Small intestine (tissue), 7 donors: ENCODE results near the gene PRKN. TPM values are rescaled to one million over a fixed set of nuclear protein-coding genes. Genes with fewer than 3 reads are reported as not detected.

ENCODE experiments used
- DNase-seq, 2 donors: peaks; one replicate each; pipeline versions ENCODE4 v3.0.0 to v3.0.0-alpha.2; 2013
- FAIRE-seq: peaks from 2 replicates; lab custom pipeline; 2012; peaks lifted over from hg19 to GRCh38; lab: Jason Lieb, UNC
- H3K27ac ChIP-seq, 3 donors: one replicate each; pipeline ENCODE4 v1.5.1; 2013; ENCODE audit warnings: low read length in 2 of 3, mild to moderate bottlenecking in 2 of 3, control low read depth in 1 of 3, inconsistent platforms in 1 of 3, low read depth in 1 of 3, moderate library complexity in 1 of 3
- H3K27me3 ChIP-seq, 3 donors: one replicate each; pipeline ENCODE4 v1.6.1; 2013; ENCODE audit warnings: low read length in 3 of 3, inconsistent platforms in 1 of 3; ENCODE audit not compliant: control insufficient read depth in 3 of 3, insufficient read depth in 3 of 3
- H3K36me3 ChIP-seq, 3 donors: one replicate each; pipeline ENCODE4 v1.6.1; 2013; ENCODE audit warnings: low read length in 3 of 3, inconsistent platforms in 1 of 3, low read depth in 1 of 3, mild to moderate bottlenecking in 1 of 3, moderate library complexity in 1 of 3; ENCODE audit not compliant: control insufficient read depth in 3 of 3, insufficient read depth in 2 of 3
- H3K4me1 ChIP-seq, 3 donors: one replicate each; pipeline ENCODE4 v1.6.1; 2013; ENCODE audit warnings: low read length in 2 of 3, inconsistent platforms in 1 of 3, low read depth in 1 of 3, mild to moderate bottlenecking in 1 of 3, moderate library complexity in 1 of 3; ENCODE audit not compliant: control insufficient read depth in 3 of 3, insufficient read depth in 2 of 3
- H3K4me3 ChIP-seq, 3 donors: one replicate each; pipeline ENCODE4 v1.5.1; 2013; ENCODE audit warnings: low read length in 3 of 3, control low read depth in 1 of 3, inconsistent platforms in 1 of 3, low read depth in 1 of 3, mild to moderate bottlenecking in 1 of 3, moderate library complexity in 1 of 3
- H3K9me3 ChIP-seq, 2 donors: one replicate each; pipeline ENCODE4 v1.6.1; 2013; ENCODE audit warnings: low read depth in 1 of 2, low read length in 1 of 2; ENCODE audit not compliant: control insufficient read depth in 2 of 2, insufficient read depth in 1 of 2
- WGBS, 3 donors: extraction: QIAGEN DNeasy Blood & Tissue Kit; methylation state at CpG; one replicate each; pipeline ENCODE4 v1.1.7; 2013; 5-methylcytosine and 5-hydroxymethylcytosine counted together
- polyA plus RNA-seq, 4 donors: library from polyadenylated mRNA; stranded (reverse) in 3 of 4; unstranded in 1 of 4; fragments of 200-250 nt in 3 of 4; fragments of 120-200 nt in 1 of 4; gene quantifications; one replicate each; pipeline versions ENCODE4 v1.2.1 to v1.2.3, GENCODE V29; 2013
- donor health status: healthy with polysubstance abuse.
- donor health status: control.
- donor health status: control.
- donor health status: Bipolar disorder and iron deficiency.
- donor health status: healthy.

Gene PRKN
- polyA plus RNA-seq, 4 donors, result 0.27 to 2.3 (median 1.0) TPM

DNA sequence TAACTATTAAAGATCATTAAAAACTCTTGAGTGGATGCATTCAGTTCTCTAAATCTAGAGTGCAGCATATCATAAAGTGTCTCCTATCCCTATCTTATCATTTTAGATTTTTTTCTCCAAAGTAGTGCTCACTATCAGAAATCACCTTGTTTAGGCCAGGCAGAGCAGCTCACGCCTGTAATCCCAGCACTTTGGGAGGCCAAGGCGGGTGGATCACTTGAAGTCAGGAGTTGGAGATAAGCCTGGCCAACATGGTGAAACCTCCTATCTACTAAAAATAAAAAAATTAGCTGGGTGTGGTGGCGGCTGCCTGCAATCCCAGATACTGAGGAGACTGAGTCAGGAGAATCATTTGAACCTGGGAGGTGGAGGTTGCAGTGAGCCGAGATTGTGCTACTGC lies 368.9 kb downstream of the PRKN start:
- no peaks in the 10 kb centered on the region for H3K27me3 ChIP-seq
- DNase-seq (no peak), FAIRE-seq (no peak)
- no peak overlapping the region for H3K27ac ChIP-seq
- 69 to 81% (median 76%) methylated on average over 4 of the region's 4 CpGs for WGBS, 3 donors
- no peaks in the 10 kb centered on the region for H3K9me3 ChIP-seq
- no peaks in the 10 kb centered on the region for H3K4me1 ChIP-seq
- H3K4me3 ChIP-seq, result no peak overlapping the region
- no peaks in the 10 kb centered on the region for H3K36me3 ChIP-seq

DNA sequence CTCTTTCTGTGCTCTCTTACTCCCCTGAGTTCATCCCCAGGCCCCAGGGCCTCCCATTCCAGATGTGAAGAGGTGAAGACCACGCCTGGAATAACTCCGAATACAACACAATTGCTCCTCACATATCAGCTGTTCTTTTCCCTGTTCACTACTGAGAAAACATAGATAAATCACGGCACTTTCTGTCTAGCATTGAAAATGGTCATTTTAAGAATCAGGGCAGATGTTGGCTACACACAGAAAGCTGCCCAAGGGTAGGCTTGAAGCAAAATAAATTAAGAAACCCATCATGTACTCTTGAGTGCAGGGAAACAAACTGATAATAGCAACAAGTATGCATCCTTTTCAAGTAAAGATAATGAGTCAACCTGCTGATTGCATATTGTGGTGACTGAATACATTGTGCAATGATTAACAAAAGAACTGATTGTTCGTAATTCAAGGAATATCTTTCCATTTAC lies 382.5 kb downstream of the PRKN start:
- Histone ChIP-seq H3K27ac (no peak overlapping the region), H3K36me3 (no peaks in the 10 kb centered on the region), H3K4me3 (no peak overlapping the region), H3K27me3 (no peaks in the 10 kb centered on the region), H3K9me3 (no peaks in the 10 kb centered on the region), H3K4me1 (no peaks in the 10 kb centered on the region)
- WGBS, 3 donors, result 51 to 71% (median 61%) methylated on average over 4 of the region's 4 CpGs
- DNase-seq (no peak), FAIRE-seq (no peak)

DNA sequence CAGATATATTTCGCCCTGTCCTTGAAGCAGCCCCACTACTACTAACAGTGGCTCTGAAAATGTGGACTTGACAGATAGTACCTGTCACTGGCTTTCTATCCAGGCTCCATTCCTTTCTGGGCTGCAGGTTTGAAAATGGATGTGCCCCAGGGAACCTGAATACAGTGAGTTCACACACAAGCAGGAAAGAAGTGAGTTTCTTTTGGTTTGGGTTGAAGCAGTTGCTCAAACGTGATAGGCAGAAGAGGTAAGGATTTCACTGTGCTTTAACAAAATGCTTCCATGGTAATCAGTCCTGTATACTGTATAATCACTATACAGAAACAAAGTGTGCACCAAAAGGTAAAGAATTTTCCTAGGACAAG lies 382.9 kb downstream of the PRKN start:
- no peak overlapping the region for H3K4me3 ChIP-seq
- WGBS, 3 donors, result 65 to 68% (median 66%) methylated on average over 2 of the region's 2 CpGs
- no peak for DNase-seq

DNA sequence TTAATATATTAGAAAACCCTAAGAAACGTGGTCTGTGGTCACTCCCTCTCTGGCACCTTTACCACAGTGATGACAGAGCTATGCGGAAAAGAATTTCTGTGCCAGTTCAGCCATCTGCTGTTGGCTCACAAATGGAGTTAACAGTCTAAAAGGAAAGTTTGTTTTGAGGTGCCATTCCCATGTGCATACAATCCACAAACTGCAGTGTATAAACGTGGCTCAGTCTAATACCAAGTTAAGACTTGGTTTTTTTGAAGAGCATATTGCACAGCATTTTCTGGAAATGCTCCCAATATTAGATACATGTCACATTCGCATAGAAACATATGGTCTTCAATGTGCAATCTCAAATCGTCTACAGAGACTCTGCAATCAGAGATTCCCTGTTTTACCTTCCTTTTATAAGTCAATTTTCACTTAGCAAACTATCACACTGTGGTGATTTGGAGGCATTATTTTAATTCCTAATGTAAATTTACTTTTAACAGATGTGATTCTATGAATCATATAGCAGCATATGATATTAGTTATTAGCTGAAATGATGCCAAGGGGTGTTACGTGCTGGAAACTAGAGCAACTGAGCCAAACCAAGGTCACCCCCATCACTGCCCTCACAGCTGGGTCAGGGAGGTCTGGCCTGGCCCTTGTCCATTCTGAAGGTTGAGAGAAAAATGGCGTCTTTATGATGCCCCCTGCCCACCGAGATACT lies 383.5 kb downstream of the PRKN start:
- DNase-seq, result no peak
- no peak for FAIRE-seq

More for the DNA sequence above, 382.9 kb downstream of the PRKN start:
- H3K27ac ChIP-seq, result no peak overlapping the region
- no peaks in the 10 kb centered on the region for H3K4me1 ChIP-seq
- H3K27me3 ChIP-seq, result no peaks in the 10 kb centered on the region
- FAIRE-seq, result no peak
- H3K36me3 ChIP-seq, result no peaks in the 10 kb centered on the region
- H3K9me3 ChIP-seq, result no peaks in the 10 kb centered on the region

DNA sequence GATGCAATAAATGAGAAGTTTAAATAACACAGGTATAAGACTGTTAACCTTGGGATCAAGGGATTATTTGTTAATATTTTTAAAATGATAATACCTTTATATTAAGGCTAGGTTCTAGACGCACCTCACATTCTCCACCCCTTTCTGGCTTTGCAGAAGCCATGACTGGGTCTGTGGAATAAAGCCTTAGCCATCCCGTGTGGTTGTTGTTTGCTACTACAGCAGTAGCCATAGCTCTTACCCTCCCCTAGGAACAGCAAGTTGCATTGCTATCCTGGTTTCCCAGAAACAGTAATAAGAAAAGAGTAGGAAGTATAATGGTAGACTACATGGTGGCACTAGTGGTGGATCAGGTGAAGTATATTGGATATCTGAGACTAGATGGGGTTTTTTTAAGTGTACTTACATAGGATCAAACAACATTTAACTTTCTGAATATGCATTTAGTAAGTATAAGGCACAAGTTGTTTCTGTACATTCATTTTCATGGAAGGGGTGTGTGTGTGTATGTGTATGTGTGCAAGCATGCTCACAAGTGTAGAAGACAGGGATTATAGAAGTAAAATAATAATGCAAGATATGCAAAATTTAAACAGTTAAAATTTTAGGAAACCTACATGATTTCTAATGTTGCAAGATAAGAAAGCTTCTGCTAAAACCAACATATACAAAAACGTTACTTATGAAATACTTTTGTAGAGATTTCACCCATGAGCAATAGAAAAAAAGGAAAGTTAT lies 384.2 kb downstream of the PRKN start:
- Histone ChIP-seq H3K36me3 (no peaks in the 10 kb centered on the region), H3K27me3 (no peaks in the 10 kb centered on the region), H3K4me1 (no peaks in the 10 kb centered on the region), H3K4me3 (no peak overlapping the region), H3K9me3 (no peaks in the 10 kb centered on the region), H3K27ac (no peak overlapping the region)
- WGBS, 3 donors, result 59 to 63% (median 59%) methylated on average over 3 of the region's 3 CpGs
- DNase-seq, result no peak
- no peak for FAIRE-seq

More for the DNA sequence above, 383.5 kb downstream of the PRKN start:
- no peak overlapping the region for H3K27ac ChIP-seq
- no peak overlapping the region for H3K4me3 ChIP-seq
- no peaks in the 10 kb centered on the region for H3K4me1 ChIP-seq
- WGBS, 3 donors, result 66 to 72% (median 66%) methylated on average over 8 of the region's 8 CpGs
- no peaks in the 10 kb centered on the region for H3K27me3 ChIP-seq
- no peaks in the 10 kb centered on the region for H3K36me3 ChIP-seq
- H3K9me3 ChIP-seq, result no peaks in the 10 kb centered on the region

DNA sequence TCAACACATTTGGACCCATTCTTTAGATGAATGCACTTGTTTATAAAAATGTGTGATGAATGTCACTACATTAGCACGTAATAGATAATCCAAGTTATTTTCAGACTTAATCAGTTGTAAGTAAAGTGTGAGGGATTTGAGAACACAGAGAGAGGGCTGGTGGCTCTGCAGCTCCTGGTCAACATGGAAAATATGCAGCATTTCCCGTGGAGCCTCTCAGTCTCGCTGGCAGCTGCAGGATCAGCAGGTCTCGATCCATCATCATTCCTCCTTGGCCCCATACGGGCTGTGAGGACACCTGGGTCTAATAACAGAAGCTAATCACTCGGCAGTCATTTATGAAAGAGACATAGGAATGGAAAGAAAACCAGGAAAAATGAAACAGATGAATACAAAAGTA lies 390.2 kb downstream of the PRKN start:
- H3K4me3 ChIP-seq, result no peak overlapping the region
- H3K4me1 ChIP-seq, result no peaks in the 10 kb centered on the region
- no peak overlapping the region for H3K27ac ChIP-seq
- DNase-seq (no peak), FAIRE-seq (no peak)
- WGBS, 3 donors, result 76 to 82% (median 78%) methylated on average over 6 of the region's 6 CpGs
- H3K27me3 ChIP-seq, result no peaks in the 10 kb centered on the region
- no peaks in the 10 kb centered on the region for H3K36me3 ChIP-seq
- no peaks in the 10 kb centered on the region for H3K9me3 ChIP-seq

DNA sequence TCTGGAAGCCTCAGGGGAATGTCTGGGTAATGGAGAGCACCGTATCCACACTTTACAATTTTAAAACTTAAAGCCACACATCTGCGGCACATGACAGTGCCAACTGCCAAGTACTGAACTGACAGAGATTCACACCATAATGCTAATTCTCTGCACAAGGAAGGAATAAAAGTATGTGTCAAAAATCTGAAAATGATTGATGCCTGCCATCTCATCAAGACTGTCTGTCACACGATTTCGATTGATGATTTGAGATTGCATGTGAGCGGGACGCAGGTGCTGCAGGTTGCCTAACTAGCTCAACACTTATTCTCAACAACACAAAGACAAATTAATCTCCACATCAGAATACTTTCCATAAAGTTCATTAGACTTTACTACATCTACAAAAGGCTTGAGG lies 391.2 kb downstream of the PRKN start:
- H3K4me3 ChIP-seq, result no peak overlapping the region
- H3K4me1 ChIP-seq, result no peaks in the 10 kb centered on the region
- FAIRE-seq, result no peak
- H3K9me3 ChIP-seq, result no peaks in the 10 kb centered on the region
- DNase-seq, result no peak
- WGBS, 3 donors, result 92 to 97% (median 95%) methylated on average over 6 of the region's 6 CpGs
- no peaks in the 10 kb centered on the region for H3K36me3 ChIP-seq
- no peak overlapping the region for H3K27ac ChIP-seq
- no peaks in the 10 kb centered on the region for H3K27me3 ChIP-seq

DNA sequence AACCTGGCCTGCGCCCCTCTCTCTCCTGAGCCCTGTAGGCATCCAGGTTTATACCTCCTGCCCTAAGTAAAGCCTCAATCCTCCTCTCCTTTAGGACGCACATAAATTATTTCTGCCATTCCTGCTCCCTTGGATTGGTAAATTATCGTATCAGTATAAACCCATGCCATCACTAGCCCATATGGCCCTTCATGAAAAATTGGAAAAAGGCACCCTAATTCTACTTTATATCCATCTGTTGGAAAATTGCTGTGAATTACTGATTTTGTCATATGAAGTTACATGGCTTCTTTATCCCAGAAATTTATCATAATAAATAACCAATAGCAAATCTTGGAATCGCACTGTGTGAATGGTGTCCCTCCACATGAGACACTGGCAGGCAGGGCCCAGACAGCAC lies 395.2 kb downstream of the PRKN start:
- no peak overlapping the region for H3K27ac ChIP-seq
- FAIRE-seq (no peak), DNase-seq (no peak)
- H3K4me3 ChIP-seq, result no peak overlapping the region
- no peaks in the 10 kb centered on the region for H3K36me3 ChIP-seq
- H3K9me3 ChIP-seq, result no peaks in the 10 kb centered on the region
- 91 to 94% (median 91%) methylated on average over 4 of the region's 4 CpGs for WGBS, 3 donors
- H3K4me1 ChIP-seq, result no peaks in the 10 kb centered on the region
- H3K27me3 ChIP-seq, result no peaks in the 10 kb centered on the region
